Parathyroid adenoma (tissue), 2 donors: ENCODE measurements around the gene GJC2.
"Not testable (repeated sequence)": the region's sequence is repeated elsewhere in the genome, so short reads cannot be mapped to it uniquely, and the experiment has no call there.

Source experiments
- H2AFZ ChIP-seq: fragments of 300-600 bp; sonication (generic); one replicate; pipeline ENCODE4 v1.7.0; 2017; ENCODE audit warnings: antibody characterized with exemption, mild to moderate bottlenecking
- H3K27ac ChIP-seq: fragments of 300-600 bp; sonication (generic); one replicate; pipeline ENCODE4 v1.7.0; 2017
- H3K27me3 ChIP-seq: fragments of 300-600 bp; sonication (generic); one replicate; pipeline ENCODE4 v1.7.0; 2017; ENCODE audit warnings: low read length; ENCODE audit not compliant: control insufficient read depth, insufficient read depth
- H3K36me3 ChIP-seq: fragments of 300-600 bp; sonication (generic); one replicate; pipeline ENCODE4 v1.7.0; 2017; ENCODE audit warnings: low read length; ENCODE audit not compliant: control insufficient read depth, insufficient read depth
- H3K4me1 ChIP-seq: fragments of 300-600 bp; sonication (generic); one replicate; pipeline ENCODE4 v1.7.0; 2017; ENCODE audit warnings: control low read depth
- H3K4me2 ChIP-seq: fragments of 300-600 bp; sonication (generic); one replicate; pipeline ENCODE4 v1.7.0; 2017; ENCODE audit warnings: low read length
- H3K4me3 ChIP-seq: fragments of 300-600 bp; sonication (generic); one replicate; pipeline ENCODE4 v1.7.0; 2017; ENCODE audit warnings: low read depth, low read length
- H3K79me2 ChIP-seq: fragments of 300-600 bp; sonication (generic); one replicate; pipeline ENCODE4 v1.7.0; 2017; ENCODE audit warnings: control low read depth
- H3K9ac ChIP-seq: fragments of 300-600 bp; sonication (generic); one replicate; pipeline ENCODE4 v1.7.0; 2017; ENCODE audit warnings: mild to moderate bottlenecking
- H3K9me3 ChIP-seq: fragments of 300-600 bp; sonication (generic); one replicate; pipeline ENCODE4 v1.7.0; 2017; ENCODE audit warnings: low read length; ENCODE audit not compliant: control insufficient read depth
- CTCF ChIP-seq: fragments of 300-600 bp; sonication (generic); IDR thresholded peaks from one replicate; pipeline ENCODE4 v1.7.0; 2017; ENCODE audit warnings: antibody characterized with exemption, mild to moderate bottlenecking
- donor health status: primary hyperparathyroidism.

Gene GJC2

GRCh38 chr1:228169345-228169744 lies 19.6 kb downstream of the GJC2 start:
- Histone ChIP-seq H2AFZ (no peak overlapping the region), H3K9ac (no peak overlapping the region), H3K79me2 (no peaks in the 10 kb centered on the region), H3K27ac (no peak overlapping the region), H3K4me1 (no peaks in the 10 kb centered on the region), H3K9me3 (no peaks in the 10 kb centered on the region), H3K4me2 (no peak overlapping the region), H3K36me3 (no peaks in the 10 kb centered on the region), H3K27me3 (no peaks in the 10 kb centered on the region), H3K4me3 (no peak overlapping the region)
- TF ChIP-seq CTCF: no peak

- H3K27me3 ChIP-seq: no peaks in the 10 kb centered on the region
- no peaks in the 10 kb centered on the region for H3K79me2 ChIP-seq
- H3K27ac ChIP-seq: no peak overlapping the region
- no peaks in the 10 kb centered on the region for H3K4me1 ChIP-seq
- TF ChIP-seq CTCF: no peak
- no peak overlapping the region for H3K4me3 ChIP-seq
- no peak overlapping the region for H2AFZ ChIP-seq
- no peaks in the 10 kb centered on the region for H3K9me3 ChIP-seq
- no peak overlapping the region for H3K4me2 ChIP-seq
- H3K9ac ChIP-seq: no peak overlapping the region
- H3K36me3 ChIP-seq: no peaks in the 10 kb centered on the region
Measured at GRCh38 chr1:228170666-228171065, 20.9 kb downstream of the GJC2 start.

GRCh38 chr1:228171221-228171891 lies 21.6 kb downstream of the GJC2 start:
- H3K27ac ChIP-seq: no peak overlapping the region
- no peaks in the 10 kb centered on the region for H3K9me3 ChIP-seq
- no peaks in the 10 kb centered on the region for H3K36me3 ChIP-seq
- H3K4me2 ChIP-seq: no peak overlapping the region
- H3K4me3 ChIP-seq: no peak overlapping the region
- no peak overlapping the region for H2AFZ ChIP-seq
- TF ChIP-seq CTCF: no peak
- H3K9ac ChIP-seq: no peak overlapping the region
- no peaks in the 10 kb centered on the region for H3K4me1 ChIP-seq
- no peaks in the 10 kb centered on the region for H3K27me3 ChIP-seq
- H3K79me2 ChIP-seq: no peaks in the 10 kb centered on the region

- Histone ChIP-seq H3K4me1 (no peaks in the 10 kb centered on the region), H3K4me3 (no peak overlapping the region), H2AFZ (no peak overlapping the region), H3K9me3 (no peaks in the 10 kb centered on the region), H3K27ac (no peak overlapping the region), H3K4me2 (no peak overlapping the region), H3K9ac (no peak overlapping the region), H3K79me2 (no peaks in the 10 kb centered on the region), H3K36me3 (no peaks in the 10 kb centered on the region), H3K27me3 (no peaks in the 10 kb centered on the region)
- TF ChIP-seq CTCF: no peak
Measured at GRCh38 chr1:228172591-228173527, 23.1 kb downstream of the GJC2 start.

GRCh38 chr1:228173528-228174481 lies 24.1 kb downstream of the GJC2 start:
- not testable (repeated sequence) for H2AFZ ChIP-seq, H3K4me3 ChIP-seq, H3K79me2 ChIP-seq, H3K36me3 ChIP-seq, H3K4me2 ChIP-seq, H3K4me1 ChIP-seq, H3K9me3 ChIP-seq, H3K27me3 ChIP-seq, H3K9ac ChIP-seq, H3K27ac ChIP-seq
